Stimulated activated CD4-positive, alpha-beta T cell treated with anti-CD3 and anti-CD28 coated beads, Interleukin-4, amount 100 ng/mL, for 48 hours (primary cell): ENCODE data around the gene APIP.

Experiments
- DNase-seq, 2 donors: peaks; one replicate each; pipeline ENCODE4 v3.0.0-alpha.2; 2020; ENCODE audit warnings: low read depth in 2 of 2

Gene APIP

GRCh38 chr11:34840736-34841386 is 75.3 kb downstream of the APIP start:
- peak in 1 of 2 donors; percentile 4 for DNase-seq

GRCh38 chr11:34839969-34840368 is 76.2 kb downstream of the APIP start:
- DNase-seq: no peak

DNA sequence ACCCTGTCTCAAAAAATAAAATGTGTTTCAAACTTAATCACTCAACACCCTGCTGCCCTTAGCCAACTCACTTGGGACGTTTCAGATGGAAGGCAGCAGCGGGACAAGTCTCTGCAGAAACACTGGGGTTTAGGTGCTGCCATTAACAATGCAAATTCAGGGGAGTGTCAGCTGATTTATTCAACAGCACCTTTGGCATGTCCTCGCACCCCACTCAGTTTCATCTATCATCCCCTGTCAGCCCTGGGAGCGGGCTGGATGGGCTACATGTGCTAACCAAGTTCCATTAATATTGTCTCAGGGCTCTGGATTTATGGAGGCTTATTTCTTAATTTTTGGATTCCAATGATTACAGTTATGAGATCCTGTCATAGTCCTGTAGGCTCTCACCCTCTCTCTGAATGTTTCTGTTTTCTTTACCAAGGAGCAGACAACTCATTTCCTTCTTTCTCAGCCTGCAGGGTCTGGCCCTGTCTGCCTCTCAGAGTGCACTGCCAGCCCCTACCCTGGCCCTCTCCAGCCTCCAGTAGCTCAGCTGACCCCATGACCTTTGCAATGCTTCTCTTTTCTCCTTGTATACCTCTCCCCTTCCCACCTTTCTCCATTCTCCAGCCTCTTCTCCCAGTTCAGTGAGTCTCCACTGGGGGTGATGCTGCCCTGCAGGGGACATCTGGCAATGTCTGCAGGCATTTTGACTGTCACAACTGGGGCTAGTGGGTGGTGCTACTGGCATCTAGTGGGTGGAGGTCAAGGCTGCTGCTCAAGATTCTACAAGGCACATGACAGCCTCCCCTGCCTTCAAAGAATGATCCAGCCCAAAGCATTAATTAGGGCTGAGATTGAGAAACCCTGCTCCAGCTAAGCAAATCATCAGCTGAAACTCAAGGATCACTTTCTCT is 79.0 kb downstream of the APIP start:
- no peak for DNase-seq

DNA sequence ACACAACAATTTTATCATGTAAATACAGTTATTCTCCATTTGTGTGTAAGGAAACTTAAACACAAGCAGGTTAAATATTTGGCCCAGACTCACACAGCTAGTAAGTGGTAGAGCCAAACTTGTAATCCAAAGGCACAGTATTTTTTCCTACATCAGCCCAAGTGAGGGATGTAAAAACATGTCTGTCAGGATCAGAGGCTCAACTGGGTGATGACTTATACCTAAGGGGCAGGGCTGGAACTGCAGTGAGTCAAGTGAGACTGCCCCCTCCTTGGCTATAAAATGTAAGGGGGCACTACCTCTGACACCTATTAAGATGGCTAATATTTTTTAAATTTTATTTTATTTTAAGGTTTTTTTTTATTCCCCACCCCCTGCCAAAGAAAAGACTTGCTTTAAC is 82.6 kb downstream of the APIP start:
- no peak for DNase-seq
